Kidney epithelial cell (primary cell): ENCODE data around the gene SETBP1. TPM values are rescaled to one million over a fixed set of nuclear protein-coding genes. Genes with fewer than 3 reads are reported as not detected.

Experiments used
- DNase-seq: peaks from one replicate; pipeline ENCODE4 v3.0.0-alpha.2; 2010; ENCODE audit warnings: low read depth
- H3K27me3 ChIP-seq: 2 replicates; pipeline ENCODE4 v1.6.0; 2011; ENCODE audit warnings: low read length; ENCODE audit not compliant: control insufficient read depth, insufficient read depth
- H3K36me3 ChIP-seq: 2 replicates; pipeline ENCODE4 v1.5.1; 2011; ENCODE audit warnings: low read length; ENCODE audit not compliant: control insufficient read depth, insufficient read depth
- H3K4me3 ChIP-seq: 2 replicates; pipeline ENCODE4 v1.5.1; 2011; ENCODE audit warnings: low read depth, mild to moderate bottlenecking, control low read depth, low read length
- CTCF ChIP-seq: IDR thresholded peaks from 2 replicates; pipeline ENCODE4 v1.5.1; 2011; ENCODE audit warnings: mild to moderate bottlenecking, moderate library complexity, low read length, control low read depth, inconsistent platforms; ENCODE audit not compliant: insufficient read depth, poor library complexity, severe bottlenecking
- total RNA-seq: library from RNA; depleted of rRNA; stranded (reverse); fragments of >200 nt; gene quantifications from 2 replicates; pipeline ENCODE4 v1.2.3, GENCODE V29; 2015

SETBP1 gene
- total RNA-seq, 1 donor from 2014 or later, result 2.9 TPM

DNA sequence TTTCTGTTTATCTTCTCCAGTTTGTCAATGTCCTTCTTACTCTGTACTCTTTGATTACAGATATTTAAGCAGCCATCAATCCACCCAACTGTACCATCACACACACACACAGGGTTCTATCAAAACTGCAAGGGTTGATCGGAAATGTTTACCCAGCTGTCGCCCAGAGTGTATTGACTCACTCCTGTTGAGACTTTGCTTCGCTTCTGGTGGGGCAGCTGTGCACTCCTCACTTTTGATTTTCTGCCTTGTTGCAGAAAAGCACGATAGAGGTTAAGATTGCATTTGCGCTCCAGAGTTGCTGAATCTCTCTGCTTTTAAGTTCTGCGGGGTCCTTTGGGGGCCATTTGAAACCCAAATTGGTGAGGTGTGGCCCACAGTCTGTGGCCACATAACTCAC is 216.2 kb downstream of the SETBP1 start:
- Histone ChIP-seq H3K36me3 (no peaks in the 10 kb centered on the region), H3K27me3 (no peaks in the 10 kb centered on the region), H3K4me3 (no peak overlapping the region)
- no peak for TF ChIP-seq CTCF
- DNase-seq, result no peak

- no peak for TF ChIP-seq CTCF
- H3K36me3 ChIP-seq, result no peaks in the 10 kb centered on the region
- DNase-seq, result no peak
- H3K4me3 ChIP-seq, result no peak overlapping the region
- H3K27me3 ChIP-seq, result no peaks in the 10 kb centered on the region
Measured at GRCh38 chr18:44897411-44897810, 216.7 kb downstream of the SETBP1 start.

DNA sequence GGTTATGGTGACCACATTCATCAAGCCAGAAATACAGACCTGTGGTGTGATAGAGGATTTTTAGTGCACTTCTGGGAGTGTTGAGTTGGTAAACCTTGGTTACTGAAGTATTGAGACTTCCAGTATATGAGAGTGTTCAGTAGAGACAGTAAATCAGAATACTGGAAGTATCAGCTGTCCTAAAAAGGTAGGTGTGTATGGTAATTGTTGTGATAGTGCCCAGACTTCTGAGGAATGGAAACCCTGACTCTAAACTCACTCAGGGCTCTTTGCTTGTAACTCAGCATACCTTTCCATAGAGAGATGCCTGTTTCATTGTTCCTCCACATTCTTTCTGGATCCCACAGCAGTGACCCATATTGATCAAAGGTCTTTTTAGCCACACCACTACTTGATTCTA is 217.1 kb downstream of the SETBP1 start:
- no peak for DNase-seq
- no peak for TF ChIP-seq CTCF
- H3K36me3 ChIP-seq, result no peaks in the 10 kb centered on the region
- no peaks in the 10 kb centered on the region for H3K27me3 ChIP-seq
- H3K4me3 ChIP-seq, result no peak overlapping the region

DNA sequence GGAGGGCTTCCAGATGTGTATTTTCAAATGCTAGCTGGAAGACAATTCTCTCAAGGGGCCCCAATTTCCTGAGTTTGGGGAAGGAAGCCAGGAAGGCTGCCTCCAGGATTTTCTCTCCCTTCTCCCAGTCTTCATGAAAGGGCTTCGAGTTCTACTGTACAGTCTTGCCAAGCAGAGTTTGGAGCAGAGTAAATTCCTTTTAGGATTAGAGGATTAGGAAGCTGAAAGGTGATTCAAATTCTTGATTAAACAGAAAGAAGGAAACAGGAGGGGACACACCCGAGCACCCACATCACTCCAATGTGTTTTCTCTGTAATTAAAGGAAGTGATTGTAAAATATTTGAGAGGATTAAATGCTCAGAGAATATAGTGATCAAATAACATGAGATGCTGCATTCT is 217.8 kb downstream of the SETBP1 start:
- no peak for TF ChIP-seq CTCF
- no peak overlapping the region for H3K4me3 ChIP-seq
- H3K27me3 ChIP-seq, result no peaks in the 10 kb centered on the region
- no peaks in the 10 kb centered on the region for H3K36me3 ChIP-seq
- no peak for DNase-seq

DNA sequence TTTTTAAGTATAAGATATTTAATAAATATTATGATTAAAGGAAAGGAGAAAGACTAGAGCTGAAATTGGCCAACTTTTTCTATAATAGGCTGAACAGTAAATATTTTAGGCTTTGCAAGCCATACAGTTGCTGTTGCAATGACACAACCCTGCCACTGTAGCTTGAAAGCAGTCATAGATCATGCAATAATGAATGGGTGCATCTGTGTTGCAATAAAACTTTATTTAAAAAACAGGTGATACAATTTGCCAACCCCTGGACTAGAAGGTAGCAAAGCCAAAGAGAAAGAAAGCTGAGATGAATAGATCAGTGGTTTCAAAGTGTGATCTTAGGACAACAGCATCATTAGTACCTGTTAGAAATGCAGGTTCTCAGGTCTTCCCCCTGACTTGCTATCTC is 219.1 kb downstream of the SETBP1 start:
- Histone ChIP-seq H3K36me3 (no peaks in the 10 kb centered on the region), H3K4me3 (no peak overlapping the region), H3K27me3 (no peaks in the 10 kb centered on the region)
- no peak for DNase-seq
- TF ChIP-seq CTCF, result no peak

DNA sequence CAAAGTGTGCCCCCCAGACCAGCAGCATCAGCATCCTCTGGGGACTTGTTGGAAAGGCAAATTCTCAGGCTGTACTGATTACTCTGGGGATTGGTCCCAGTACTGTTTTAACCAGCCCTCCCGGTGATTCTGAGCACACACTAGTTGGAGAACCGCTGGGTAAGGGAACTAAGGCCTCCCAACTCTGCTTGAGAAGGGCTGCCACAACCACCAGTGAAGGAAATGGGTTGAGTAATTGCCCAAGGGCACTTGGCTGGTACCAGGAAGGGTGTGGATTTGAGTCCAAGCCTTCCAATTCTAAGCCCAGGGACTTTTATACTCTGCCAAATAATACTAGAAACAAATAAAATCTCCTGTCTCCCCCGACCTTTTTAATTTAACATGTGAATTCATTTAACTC is 219.9 kb downstream of the SETBP1 start:
- no peak for TF ChIP-seq CTCF
- DNase-seq, result no peak
- Histone ChIP-seq H3K36me3 (no peaks in the 10 kb centered on the region), H3K27me3 (no peaks in the 10 kb centered on the region), H3K4me3 (no peak overlapping the region)
